GM23338 (cell line): ENCODE data around the gene BLACAT1.
"Not testable (repeated sequence)": the region's sequence is repeated elsewhere in the genome, so short reads cannot be mapped to it uniquely, and the experiment has no call there.

Experiments used
- CREB1 ChIP-seq: fragments of 250-450 bp; sonication (Bioruptor Pico); IDR thresholded peaks from 2 replicates; pipeline ENCODE4 v1.5.0; 2020; ENCODE audit warnings: low read depth, mild to moderate bottlenecking, moderate library complexity
- CTCF ChIP-seq, 2 experiments: fragments of 200-600 bp in 1 of 2; sonication (generic) in 1 of 2; conservative IDR thresholded peaks; 2 replicates each; pipeline versions ENCODE4 v1.5.1 to v1.6.1; 2016 to 2017; ENCODE audit warnings: antibody characterized with exemption in 2 of 2, low read depth in 2 of 2, mild to moderate bottlenecking in 2 of 2, moderate library complexity in 1 of 2
- EZH2 ChIP-seq: fragments of 200-600 bp; sonication (generic); IDR thresholded peaks from one replicate; pipeline ENCODE4 v1.8.0; 2017; ENCODE audit warnings: antibody characterized with exemption, mild to moderate bottlenecking, low read depth; ENCODE audit not compliant: unreplicated experiment
- EZH2phosphoT487 ChIP-seq: fragments of 200-600 bp; sonication (generic); IDR thresholded peaks from one replicate; pipeline ENCODE4 v1.8.1; 2018; ENCODE audit warnings: antibody characterized with exemption; ENCODE audit not compliant: unreplicated experiment
- POLR2AphosphoS5 ChIP-seq: IDR thresholded peaks from 2 replicates; pipeline ENCODE4 v1.6.1; 2016; ENCODE audit warnings: antibody characterized with exemption, low read depth
- REST ChIP-seq: IDR thresholded peaks from one replicate; pipeline ENCODE4 v1.6.1; 2018; ENCODE audit warnings: antibody characterized with exemption; ENCODE audit not compliant: unreplicated experiment

GRCh38 chr1:205478985-205479384 is 23.1 kb upstream of the BLACAT1 start:
- TF ChIP-seq EZH2; REST; CTCF (conservative IDR thresholded peaks at IDR 0.05; ENCODE audit: low read depth in 2 of 2); EZH2phosphoT487; POLR2AphosphoS5; CREB1 (CRISPR knock-in tag): not testable (repeated sequence)
